BLaER1 treated with 17β-estradiol and CSF1 and Interleukin-3, amounts not matched to agents 10 nM and 100 nM (cell line): ENCODE results near the gene FTH1.

ENCODE experiments used
- H3K27ac ChIP-seq, 11 experiments: shearing (Covaris generic); formaldehyde crosslinking; 2 replicates each; pipeline ENCODE4 v1.8.1; 2022
- H3K27me3 ChIP-seq, 11 experiments: shearing (Covaris generic); formaldehyde crosslinking; 2 replicates each; pipeline ENCODE4 v1.8.1; 2022
- H3K36me3 ChIP-seq, 11 experiments: shearing (Covaris generic); formaldehyde crosslinking; 2 replicates each; pipeline ENCODE4 v1.8.1; 2022
- H3K4me1 ChIP-seq, 10 experiments: shearing (Covaris generic); formaldehyde crosslinking; 2 replicates each; pipeline ENCODE4 v1.8.1; 2022
- H3K4me2 ChIP-seq, 11 experiments: shearing (Covaris generic); formaldehyde crosslinking; 2 replicates each; pipeline ENCODE4 v1.8.1; 2022
- H3K4me3 ChIP-seq, 10 experiments: shearing (Covaris generic); formaldehyde crosslinking; 2 replicates each; pipeline ENCODE4 v1.8.1; 2022
- H3K9ac ChIP-seq, 11 experiments: shearing (Covaris generic); formaldehyde crosslinking; 2 replicates each; pipeline ENCODE4 v1.8.1; 2022
- H3K9me3 ChIP-seq, 11 experiments: shearing (Covaris generic); formaldehyde crosslinking; replicated peaks in 1 of 11; 2 replicates each; pipeline ENCODE4 v1.8.1; 2022
- H4K20me1 ChIP-seq, 11 experiments: shearing (Covaris generic); formaldehyde crosslinking; 2 replicates each; pipeline ENCODE4 v1.8.1; 2022
- Cebpa-rat ChIP-seq, 11 experiments: shearing (Covaris generic); IDR thresholded peaks; 2 replicates each; pipeline ENCODE4 v1.8.1; 2022

The FTH1 gene

GRCh38 chr11:61917334-61918109, 49.9 kb downstream of the FTH1 start, which contains the start of gene RAB3IL1:
TSS of gene RAB3IL1 (minus strand) at chr11:61917566. CDS start at chr11:61917367, 199 bp downstream.
- H3K27me3 ChIP-seq = peaks cover 16 to 72% (median 67%) of the 10 kb centered on the region in 11 experiments; a peak in 21 of 22 replicates
- H3K9ac ChIP-seq = peak within 1 kb of the TSS in 10 of 11 experiments; percentile 37 to 83 (median 54); a peak in 18 of 22 replicates
- H3K4me2 ChIP-seq = peak within 1 kb of the TSS; percentile 75 to 97 (median 84)
- no peaks in the 10 kb centered on the region for H3K9me3 ChIP-seq
- peaks cover 34 to 97% (median 59%) of the 10 kb centered on the region in 10 experiments for H3K4me1 ChIP-seq
- H3K36me3 ChIP-seq = peaks cover 0 to 16% (median 0%) of the 10 kb centered on the region in 11 experiments; a peak in 3 of 22 replicates
- peak within 1 kb of the TSS in 6 of 11 experiments; percentile 9 to 64 (median 56); a peak in 9 of 22 replicates for H3K27ac ChIP-seq
- H4K20me1 ChIP-seq = no peaks in the 10 kb centered on the region; a peak in 1 of 22 replicates
- no peak for TF ChIP-seq Cebpa-rat (IDR thresholded peaks at IDR 0.05)
- peak within 1 kb of the TSS; percentile 44 to 78 (median 58) for H3K4me3 ChIP-seq

- no peaks in the 10 kb centered on the region; a peak in 1 of 22 replicates for H4K20me1 ChIP-seq
- peaks cover 34 to 98% (median 59%) of the 10 kb centered on the region in 10 experiments for H3K4me1 ChIP-seq
- H3K9ac ChIP-seq = peak overlapping the region in 10 of 11 experiments; percentile 37 to 83 (median 54); a peak in 18 of 22 replicates
- H3K9me3 ChIP-seq = no peaks in the 10 kb centered on the region
- H3K4me3 ChIP-seq = peak overlapping the region; percentile 44 to 78 (median 58)
- H3K27me3 ChIP-seq = peaks cover 16 to 72% (median 67%) of the 10 kb centered on the region in 11 experiments; a peak in 21 of 22 replicates
- H3K27ac ChIP-seq = peak overlapping the region in 5 of 11 experiments; percentile 35 to 64 (median 56); a peak in 8 of 22 replicates
- no peak for TF ChIP-seq Cebpa-rat (IDR thresholded peaks at IDR 0.05)
- peaks cover 0 to 16% (median 0%) of the 10 kb centered on the region in 11 experiments; a peak in 3 of 22 replicates for H3K36me3 ChIP-seq
- peak overlapping the region; percentile 75 to 97 (median 84) for H3K4me2 ChIP-seq
These were observed 50.6 kb downstream of the FTH1 start for GRCh38 chr11:61916737-61917333.

- H3K9me3 ChIP-seq = no peaks in the 10 kb centered on the region
- TF ChIP-seq Cebpa-rat (IDR thresholded peaks at IDR 0.05) = no peak
- H3K27me3 ChIP-seq = peaks cover 16 to 64% (median 59%) of the 10 kb centered on the region in 11 experiments; a peak in 21 of 22 replicates
These were observed 52.8 kb downstream of the FTH1 start for GRCh38 chr11:61914471-61915171.

More at GRCh38 chr11:61914471-61915171, 52.8 kb downstream of the FTH1 start:
- Histone ChIP-seq H3K9ac (peak overlapping the region in 2 of 11 experiments; percentile 76 to 83; a peak in 4 of 22 replicates), H3K4me3 (peak overlapping the region in 3 of 10 experiments; percentile 71 to 78 (median 71); a peak in 5 of 20 replicates), H4K20me1 (no peaks in the 10 kb centered on the region; a peak in 1 of 22 replicates), H3K27ac (peak overlapping the region in 1 of 11 experiments; percentile 28; a peak in 1 of 22 replicates), H3K4me1 (peaks cover 32 to 98% (median 63%) of the 10 kb centered on the region in 10 experiments), H3K36me3 (peaks cover 0 to 16% (median 0%) of the 10 kb centered on the region in 11 experiments; a peak in 3 of 22 replicates), H3K4me2 (peak overlapping the region in 3 of 11 experiments; percentile 84 to 97 (median 89); a peak in 6 of 22 replicates)
